Neural cell (in vitro differentiated cells): ENCODE measurements around the gene NFYC.

ENCODE experiments used
- EP300 ChIP-seq: fragments of 450-650 bp; conservative IDR thresholded peaks from 2 replicates; pipeline ENCODE4 v1.6.1; 2014; ENCODE audit warnings: antibody characterized with exemption, mild to moderate bottlenecking, moderate library complexity; ENCODE audit not compliant: poor library complexity, severe bottlenecking
- MXI1 ChIP-seq: fragments of 450-650 bp; conservative IDR thresholded peaks from 2 replicates; pipeline ENCODE4 v1.6.1; 2014; ENCODE audit warnings: antibody characterized with exemption, mild to moderate bottlenecking; ENCODE audit not compliant: poor library complexity, severe bottlenecking
- POLR2AphosphoS5 ChIP-seq: IDR thresholded peaks from 2 replicates; pipeline ENCODE4 v1.6.1; 2012
- TF ChIP-seq, protein P1 (sequence below): fragments of 450-650 bp; IDR thresholded peaks from 2 replicates; pipeline ENCODE4 v1.5.1; 2014; ENCODE audit warnings: antibody characterized with exemption, mild to moderate bottlenecking, moderate library complexity; ENCODE audit not compliant: poor library complexity, severe bottlenecking
- TF ChIP-seq, protein P2 (sequence below): IDR thresholded peaks from 2 replicates; pipeline ENCODE4 v1.6.1; 2012; ENCODE audit warnings: borderline replicate concordance

DNA sequence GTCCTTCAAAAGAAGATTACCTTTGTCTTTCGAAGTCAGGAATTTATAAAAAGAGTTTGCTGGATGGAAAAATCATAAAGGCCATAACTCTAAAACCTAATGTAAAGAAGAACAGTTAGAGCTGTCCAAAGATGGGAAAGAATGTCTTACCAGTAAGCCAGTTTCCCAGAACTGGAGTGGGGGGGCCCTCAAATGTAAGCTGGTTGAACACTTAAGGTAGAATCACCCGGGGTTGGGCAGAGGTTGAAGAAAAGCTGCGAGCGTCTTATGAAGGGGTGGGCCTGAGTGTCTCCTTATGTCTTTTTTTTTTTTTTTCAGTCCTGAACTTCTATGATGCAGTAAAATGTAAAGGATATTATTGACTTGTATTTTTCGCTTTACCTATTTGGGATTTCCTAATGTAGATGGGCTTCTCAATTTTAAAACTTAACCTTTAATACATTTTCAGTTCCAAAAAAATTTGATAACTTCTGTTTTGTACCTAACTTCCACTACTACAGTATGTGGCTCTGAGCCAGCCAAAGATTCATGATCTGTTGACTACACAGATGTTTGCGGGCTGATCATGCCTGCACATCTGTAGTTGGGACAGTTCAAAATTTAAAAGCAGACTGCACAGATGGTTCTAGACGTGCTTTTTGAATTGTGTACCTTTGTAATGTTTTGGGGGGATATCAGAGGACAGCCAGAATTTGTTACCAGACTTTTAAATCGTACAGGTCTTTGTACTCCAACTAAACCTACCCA lies 43.6 kb downstream of the NFYC start:
- TF ChIP-seq EP300 (no peak), POLR2AphosphoS5 (no peak), MXI1 (no peak)
- TF ChIP-seq, protein P1, sequence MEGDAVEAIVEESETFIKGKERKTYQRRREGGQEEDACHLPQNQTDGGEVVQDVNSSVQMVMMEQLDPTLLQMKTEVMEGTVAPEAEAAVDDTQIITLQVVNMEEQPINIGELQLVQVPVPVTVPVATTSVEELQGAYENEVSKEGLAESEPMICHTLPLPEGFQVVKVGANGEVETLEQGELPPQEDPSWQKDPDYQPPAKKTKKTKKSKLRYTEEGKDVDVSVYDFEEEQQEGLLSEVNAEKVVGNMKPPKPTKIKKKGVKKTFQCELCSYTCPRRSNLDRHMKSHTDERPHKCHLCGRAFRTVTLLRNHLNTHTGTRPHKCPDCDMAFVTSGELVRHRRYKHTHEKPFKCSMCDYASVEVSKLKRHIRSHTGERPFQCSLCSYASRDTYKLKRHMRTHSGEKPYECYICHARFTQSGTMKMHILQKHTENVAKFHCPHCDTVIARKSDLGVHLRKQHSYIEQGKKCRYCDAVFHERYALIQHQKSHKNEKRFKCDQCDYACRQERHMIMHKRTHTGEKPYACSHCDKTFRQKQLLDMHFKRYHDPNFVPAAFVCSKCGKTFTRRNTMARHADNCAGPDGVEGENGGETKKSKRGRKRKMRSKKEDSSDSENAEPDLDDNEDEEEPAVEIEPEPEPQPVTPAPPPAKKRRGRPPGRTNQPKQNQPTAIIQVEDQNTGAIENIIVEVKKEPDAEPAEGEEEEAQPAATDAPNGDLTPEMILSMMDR = no peak
- TF ChIP-seq, protein P2, sequence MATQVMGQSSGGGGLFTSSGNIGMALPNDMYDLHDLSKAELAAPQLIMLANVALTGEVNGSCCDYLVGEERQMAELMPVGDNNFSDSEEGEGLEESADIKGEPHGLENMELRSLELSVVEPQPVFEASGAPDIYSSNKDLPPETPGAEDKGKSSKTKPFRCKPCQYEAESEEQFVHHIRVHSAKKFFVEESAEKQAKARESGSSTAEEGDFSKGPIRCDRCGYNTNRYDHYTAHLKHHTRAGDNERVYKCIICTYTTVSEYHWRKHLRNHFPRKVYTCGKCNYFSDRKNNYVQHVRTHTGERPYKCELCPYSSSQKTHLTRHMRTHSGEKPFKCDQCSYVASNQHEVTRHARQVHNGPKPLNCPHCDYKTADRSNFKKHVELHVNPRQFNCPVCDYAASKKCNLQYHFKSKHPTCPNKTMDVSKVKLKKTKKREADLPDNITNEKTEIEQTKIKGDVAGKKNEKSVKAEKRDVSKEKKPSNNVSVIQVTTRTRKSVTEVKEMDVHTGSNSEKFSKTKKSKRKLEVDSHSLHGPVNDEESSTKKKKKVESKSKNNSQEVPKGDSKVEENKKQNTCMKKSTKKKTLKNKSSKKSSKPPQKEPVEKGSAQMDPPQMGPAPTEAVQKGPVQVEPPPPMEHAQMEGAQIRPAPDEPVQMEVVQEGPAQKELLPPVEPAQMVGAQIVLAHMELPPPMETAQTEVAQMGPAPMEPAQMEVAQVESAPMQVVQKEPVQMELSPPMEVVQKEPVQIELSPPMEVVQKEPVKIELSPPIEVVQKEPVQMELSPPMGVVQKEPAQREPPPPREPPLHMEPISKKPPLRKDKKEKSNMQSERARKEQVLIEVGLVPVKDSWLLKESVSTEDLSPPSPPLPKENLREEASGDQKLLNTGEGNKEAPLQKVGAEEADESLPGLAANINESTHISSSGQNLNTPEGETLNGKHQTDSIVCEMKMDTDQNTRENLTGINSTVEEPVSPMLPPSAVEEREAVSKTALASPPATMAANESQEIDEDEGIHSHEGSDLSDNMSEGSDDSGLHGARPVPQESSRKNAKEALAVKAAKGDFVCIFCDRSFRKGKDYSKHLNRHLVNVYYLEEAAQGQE = no peak
